Aorta (tissue), 5 donors: ENCODE results near the gene PIK3CA. TPM values are rescaled to one million over a fixed set of nuclear protein-coding genes. Genes with fewer than 3 reads are reported as not detected.
"Not testable (repeated sequence)": the region's sequence is repeated elsewhere in the genome, so short reads cannot be mapped to it uniquely, and the experiment has no call there.

Experiments
- ATAC-seq: fragments of 200-7000 bp; cut with Tn5 transposase; one replicate; pipeline ENCODE4 v1.9.1; 2022; ENCODE audit warnings: moderate library complexity; ENCODE audit not compliant: low FRiP score
- DNase-seq, 2 donors: peaks; one replicate each; pipeline ENCODE4 v3.0.0-alpha.2; 2020
- H3K27ac ChIP-seq, 2 donors: one replicate each; pipeline ENCODE4 v1.5.1; 2013; ENCODE audit warnings: low read length in 2 of 2, mild to moderate bottlenecking in 2 of 2, moderate library complexity in 2 of 2, control low read depth in 1 of 2, inconsistent platforms in 1 of 2, low read depth in 1 of 2
- H3K27me3 ChIP-seq, 2 donors: one replicate each; pipeline ENCODE4 v1.6.1; 2013; ENCODE audit warnings: control low read depth in 1 of 2, low read length in 1 of 2, mild to moderate bottlenecking in 1 of 2, moderate library complexity in 1 of 2; ENCODE audit not compliant: insufficient read depth in 2 of 2, control insufficient read depth in 1 of 2
- H3K36me3 ChIP-seq, 2 donors: one replicate each; pipeline ENCODE4 v1.6.1; 2013; ENCODE audit warnings: control low read depth in 1 of 2, low read length in 1 of 2, mild to moderate bottlenecking in 1 of 2; ENCODE audit not compliant: insufficient read depth in 2 of 2, control insufficient read depth in 1 of 2
- H3K4me1 ChIP-seq, 2 donors: one replicate each; pipeline ENCODE4 v1.6.1; 2013; ENCODE audit warnings: low read length in 2 of 2, control low read depth in 1 of 2, mild to moderate bottlenecking in 1 of 2, moderate library complexity in 1 of 2; ENCODE audit not compliant: insufficient read depth in 2 of 2, control insufficient read depth in 1 of 2
- H3K4me3 ChIP-seq, 2 donors: one replicate each; pipeline ENCODE4 v1.5.1; 2013; ENCODE audit warnings: low read length in 2 of 2, control low read depth in 1 of 2, mild to moderate bottlenecking in 1 of 2
- H3K9me3 ChIP-seq: one replicate; pipeline ENCODE4 v1.6.1; 2013; ENCODE audit warnings: mild to moderate bottlenecking, low read length; ENCODE audit not compliant: control insufficient read depth
- WGBS, 2 donors: extraction: QIAGEN DNeasy Blood & Tissue Kit; methylation state at CpG; one replicate each; pipeline ENCODE4 v1.1.7; 2013; 5-methylcytosine and 5-hydroxymethylcytosine counted together
- intact Hi-C, 2 donors: fragments of 100-400 bp; cut with DNase I; formaldehyde crosslinking; loops; one replicate each; pipeline versions ENCODE4 v1.14.2 to v1.15.0; 2022
- polyA plus RNA-seq, 2 donors: library from polyadenylated mRNA; stranded (reverse); fragments of 200-250 nt; gene quantifications; one replicate each; pipeline ENCODE4 v1.2.3, GENCODE V29; 2013
- total RNA-seq, 2 donors: library from RNA; stranded (reverse); fragmentation: NEBNext Ultra II Directional; extraction: Animal tissue kit (Norgen Biotek cat#: 25700); gene quantifications; one replicate each; pipeline ENCODE4 v1.2.1, GENCODE V29; 2021
- donor health status: healthy with polysubstance abuse.
- donor health status: Bipolar disorder and iron deficiency.
- donor health status: DM: no; HTN: no; CAD: no.
- donor health status: DM: no; HTN: no; CAD: no.
- donor health status: DM: yes; HTN: yes; CAD: no.

PIK3CA gene
- total and polyA plus RNA-seq, 4 donors: 7.6 to 39.1 (median 25.7) TPM

DNA sequence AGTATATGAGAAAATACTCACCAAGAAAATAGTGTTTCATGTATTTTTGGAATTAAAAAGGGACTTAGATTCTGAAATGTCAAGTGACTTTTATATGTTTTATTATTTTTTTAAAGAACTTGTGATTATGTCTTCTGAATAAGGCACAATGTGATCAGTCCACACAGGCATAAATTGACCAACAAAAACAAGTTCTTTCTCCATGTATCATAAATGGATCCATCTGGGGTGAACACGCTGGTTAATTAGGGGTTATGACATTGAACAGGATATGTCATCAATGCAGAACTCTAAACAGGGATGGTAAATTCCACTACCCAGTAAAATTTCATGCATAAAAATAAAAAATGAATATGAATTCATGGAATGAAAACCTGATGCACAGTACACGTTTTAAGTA, 31.3 kb upstream of the PIK3CA start:
- 49 to 50% methylated on average over 2 of the region's 2 CpGs for WGBS, 2 donors
- H3K4me3 ChIP-seq: no peak overlapping the region
- no peak for ATAC-seq
- no peaks in the 10 kb centered on the region for H3K36me3 ChIP-seq
- no peaks in the 10 kb centered on the region for H3K4me1 ChIP-seq
- no peaks in the 10 kb centered on the region for H3K9me3 ChIP-seq
- H3K27ac ChIP-seq: no peak overlapping the region
- no peak for DNase-seq
- intact Hi-C loops: no loop called here
- H3K27me3 ChIP-seq: no peaks in the 10 kb centered on the region

- H3K4me3 ChIP-seq, H3K4me1 ChIP-seq, H3K36me3 ChIP-seq, H3K27ac ChIP-seq, DNase-seq, H3K27me3 ChIP-seq, H3K9me3 ChIP-seq, ATAC-seq, intact Hi-C loops: not testable (repeated sequence)
- 86% methylated on average over 21 to 26 of the region's 27 CpGs for WGBS, 2 donors
These were observed 15.8 kb upstream of the PIK3CA start for GRCh38 chr3:179132191-179132890.

- Histone ChIP-seq H3K9me3 (no peaks in the 10 kb centered on the region), H3K36me3 (no peaks in the 10 kb centered on the region), H3K4me3 (no peak overlapping the region), H3K4me1 (no peaks in the 10 kb centered on the region), H3K27me3 (no peaks in the 10 kb centered on the region), H3K27ac (no peak overlapping the region)
- WGBS, 2 donors: 88 to 89% methylated on average over 1 of the region's 1 CpG
- intact Hi-C loops: no loop called here
- ATAC-seq: no peak
- no peak for DNase-seq
These were observed 14.6 kb upstream of the PIK3CA start for GRCh38 chr3:179133575-179133974.

- intact Hi-C loops: no loop called here
- Histone ChIP-seq H3K27ac (no peak overlapping the region), H3K36me3 (no peaks in the 10 kb centered on the region), H3K9me3 (no peaks in the 10 kb centered on the region), H3K27me3 (no peaks in the 10 kb centered on the region), H3K4me3 (no peak overlapping the region), H3K4me1 (no peaks in the 10 kb centered on the region)
- no peak for DNase-seq
- WGBS, 2 donors: 65 to 75% methylated on average over 1 of the region's 1 CpG
- no peak for ATAC-seq
These were observed 12.0 kb upstream of the PIK3CA start for GRCh38 chr3:179136195-179136594.

DNA sequence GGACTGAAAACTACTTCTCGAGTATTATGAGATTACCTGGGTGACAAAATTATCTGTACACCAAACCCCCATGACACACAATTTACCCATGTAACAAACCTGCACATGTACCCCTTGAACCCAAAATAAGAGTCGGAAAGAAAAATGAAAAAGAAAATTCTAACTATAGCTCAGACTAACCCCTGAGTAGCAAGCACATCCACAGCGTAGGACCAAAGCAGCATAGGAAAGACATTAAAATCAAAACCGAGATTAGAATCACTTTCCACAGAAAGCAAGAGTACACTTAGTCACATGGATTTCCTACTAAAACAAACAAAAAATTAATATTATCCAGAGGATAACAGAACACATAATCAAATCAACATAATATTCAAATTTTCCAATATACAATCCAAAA, 6.3 kb upstream of the PIK3CA start:
- ATAC-seq: no peak
- Histone ChIP-seq H3K9me3 (no peaks in the 10 kb centered on the region), H3K27me3 (no peaks in the 10 kb centered on the region), H3K4me3 (no peak overlapping the region), H3K27ac (no peak overlapping the region), H3K36me3 (no peaks in the 10 kb centered on the region), H3K4me1 (no peaks in the 10 kb centered on the region)
- intact Hi-C loops: no loop called here
- DNase-seq: no peak
- WGBS, 2 donors: 79 to 81% methylated on average over 4 of the region's 4 CpGs

- no peak for DNase-seq
- 0 to 1% methylated on average over 16 of the region's 16 CpGs for WGBS, 2 donors
These were observed 1.1 kb upstream of the PIK3CA start for GRCh38 chr3:179146911-179147513.

DNA sequence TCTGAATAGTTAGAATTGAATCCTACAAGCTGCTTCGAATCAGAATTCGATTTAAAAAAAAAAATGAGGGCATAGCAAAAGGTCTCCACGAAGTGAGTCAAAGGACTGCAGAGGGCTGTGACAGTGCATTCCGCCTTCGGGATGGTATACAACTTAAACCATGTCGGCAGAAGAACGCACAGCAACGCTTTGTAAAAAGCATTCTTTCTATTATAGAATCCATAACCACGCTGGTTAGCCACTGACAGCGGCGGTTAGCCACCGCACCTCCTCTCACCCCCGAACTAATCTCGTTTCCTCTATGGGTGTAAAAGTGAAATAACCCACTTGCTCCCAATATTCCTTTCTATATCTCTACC, 664 bp upstream of the PIK3CA start:
- DNase-seq: peak in 1 of 2 donors; percentile 56
- peak; percentile 66 for ATAC-seq
- peaks cover 0 to 7% of the 10 kb centered on the region in 2 donors for H3K4me1 ChIP-seq
- WGBS, 2 donors: 0 to 1% methylated on average over 14 of the region's 14 CpGs
- H3K9me3 ChIP-seq: no peaks in the 10 kb centered on the region
- H3K4me3 ChIP-seq: peak overlapping the region; percentile 94 to 100
- H3K27ac ChIP-seq: peak overlapping the region; percentile 14 to 86
- no peaks in the 10 kb centered on the region for H3K27me3 ChIP-seq
- H3K36me3 ChIP-seq: no peaks in the 10 kb centered on the region
- intact Hi-C loops: loop anchor here (2.0 to 5.0 kb wide), 4 partner anchors 35 to 175 kb away; partner anchors contain the start of gene ZNF639 (in 1 of the 2)

More at GRCh38 chr3:179146911-179147513, 1.1 kb upstream of the PIK3CA start:
- Histone ChIP-seq H3K36me3 (no peaks in the 10 kb centered on the region), H3K9me3 (no peaks in the 10 kb centered on the region), H3K4me1 (peaks cover 0 to 7% of the 10 kb centered on the region in 2 donors), H3K27me3 (no peaks in the 10 kb centered on the region), H3K4me3 (peak overlapping the region; percentile 94 to 100), H3K27ac (peak overlapping the region; percentile 14 to 86)
- intact Hi-C loops: loop anchor here (2.0 to 5.0 kb wide), 4 partner anchors 35 to 175 kb away; partner anchors contain the start of gene ZNF639 (in 1 of the 2)
- ATAC-seq: peak; percentile 85

DNA sequence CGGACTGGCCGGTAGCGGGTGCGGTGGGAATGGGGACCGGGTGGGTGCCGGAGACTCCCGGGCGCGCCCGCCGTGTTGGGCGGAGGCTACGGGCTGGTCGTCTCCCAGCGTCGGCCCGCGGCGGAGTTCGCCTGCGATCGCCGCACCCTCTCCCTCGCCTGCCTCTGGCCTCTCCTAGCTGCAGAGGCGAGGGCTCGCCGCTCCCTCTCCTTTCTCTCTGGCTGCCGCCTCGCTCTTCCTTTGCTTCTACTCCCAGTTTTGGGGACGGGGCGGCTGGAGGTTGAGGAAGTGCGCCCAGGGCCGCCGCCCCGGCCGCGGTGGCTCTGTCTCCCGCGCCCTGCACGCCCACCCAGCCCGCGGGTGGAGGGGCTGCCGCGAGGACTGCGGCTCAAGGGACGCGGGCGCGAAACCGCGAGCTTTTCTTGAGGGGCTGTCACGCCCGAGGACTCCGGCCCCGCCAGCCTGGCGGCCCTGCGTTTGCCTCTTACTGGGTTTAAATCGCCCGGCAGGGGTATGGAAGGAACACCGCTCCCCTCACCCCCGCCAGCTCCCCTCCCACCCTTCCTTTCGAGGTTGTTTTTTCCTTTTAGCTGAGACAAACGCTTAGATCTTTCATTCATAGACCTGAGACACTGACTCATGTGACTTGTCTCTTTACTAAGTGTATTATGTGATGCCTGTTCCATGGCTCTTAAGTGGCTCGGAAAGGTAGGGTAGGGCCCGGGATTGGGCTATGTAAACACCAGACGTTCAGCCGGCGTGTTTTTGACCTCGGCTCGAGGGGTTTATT, 654 bp downstream of the PIK3CA start:
- intact Hi-C loops: loop anchor here (2.0 to 5.0 kb wide), 4 partner anchors 33 to 173 kb away; partner anchors contain the start of gene ZNF639 (in 1 of the 2)
- peak overlapping the region; percentile 83 to 96 for H3K27ac ChIP-seq
- no peaks in the 10 kb centered on the region for H3K36me3 ChIP-seq
- peak; percentile 55 for ATAC-seq
- H3K4me3 ChIP-seq: peak overlapping the region; percentile 94 to 100
- H3K9me3 ChIP-seq: no peaks in the 10 kb centered on the region
- WGBS, 2 donors: 0 to 1% methylated on average over 42 to 70 of the region's 70 CpGs
- DNase-seq: peak; percentile 69 to 85
- peaks cover 0 to 7% of the 10 kb centered on the region in 2 donors for H3K4me1 ChIP-seq
- no peaks in the 10 kb centered on the region for H3K27me3 ChIP-seq
